ENCODE results near the gene CTDNEP1. TPM values are rescaled to one million over a fixed set of nuclear protein-coding genes. Genes with fewer than 3 reads are reported as not detected.

Gene CTDNEP1
- total RNA-seq, 4 donors from 2014 or later: 38.5 to 82.2 (median 65.9) TPM

DNA sequence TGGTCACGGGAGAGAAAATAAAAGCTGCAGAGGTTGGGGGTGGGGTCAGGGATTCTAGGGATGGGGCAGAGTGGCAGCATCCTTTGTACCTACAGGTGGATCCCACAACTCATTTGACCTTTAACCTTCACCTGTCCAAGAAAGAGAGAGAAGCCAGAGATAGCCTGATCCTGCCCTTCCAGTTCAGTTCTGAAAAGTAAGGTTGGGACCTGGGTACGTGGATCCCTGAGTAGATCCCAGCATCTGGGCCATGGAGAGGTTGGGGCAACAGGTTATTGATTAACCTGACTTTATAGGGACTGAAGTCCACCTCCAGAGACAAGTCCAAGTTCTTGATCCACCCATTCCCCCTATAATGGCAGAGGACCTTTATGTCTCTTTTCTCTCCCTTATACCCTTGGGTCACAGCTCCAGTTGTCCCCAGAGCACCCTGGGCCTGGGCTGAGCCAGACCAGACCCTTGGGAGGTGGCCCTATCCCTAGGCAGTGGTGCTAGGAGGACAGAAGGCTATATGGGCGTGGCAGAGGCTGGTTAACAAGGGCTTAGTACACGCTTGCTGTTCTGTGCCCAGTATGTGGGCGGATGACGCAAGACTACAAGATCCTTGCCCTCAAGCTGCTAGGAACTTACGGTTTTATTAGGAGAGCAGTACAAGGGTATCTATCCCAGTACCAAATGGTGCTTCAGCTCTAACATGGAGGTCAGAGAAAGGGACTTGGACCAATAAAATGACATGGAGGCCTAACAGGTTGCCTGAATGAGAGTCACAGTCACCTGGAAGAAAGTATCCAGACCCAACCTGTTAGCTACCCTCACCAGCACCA, 7.4 kb upstream of the CTDNEP1 start:
- Histone ChIP-seq H3K4me1 (peaks cover 0 to 40% (median 13%) of the 10 kb centered on the region in 4 donors), H3K36me3 (peaks cover 0 to 61% (median 0%) of the 10 kb centered on the region in 3 donors), H3K9me3 (no peaks in the 10 kb centered on the region), H3K27ac (no peak overlapping the region), H3K27me3 (peaks cover 0 to 37% of the 10 kb centered on the region in 2 donors), H3K4me3 (no peak overlapping the region)
- 74 to 78% methylated on average over 7 of the region's 7 CpGs for WGBS, 2 donors
- DNase-seq (ENCODE audit: low spot score in 2 of 2): no peak
- TF ChIP-seq, protein P1, sequence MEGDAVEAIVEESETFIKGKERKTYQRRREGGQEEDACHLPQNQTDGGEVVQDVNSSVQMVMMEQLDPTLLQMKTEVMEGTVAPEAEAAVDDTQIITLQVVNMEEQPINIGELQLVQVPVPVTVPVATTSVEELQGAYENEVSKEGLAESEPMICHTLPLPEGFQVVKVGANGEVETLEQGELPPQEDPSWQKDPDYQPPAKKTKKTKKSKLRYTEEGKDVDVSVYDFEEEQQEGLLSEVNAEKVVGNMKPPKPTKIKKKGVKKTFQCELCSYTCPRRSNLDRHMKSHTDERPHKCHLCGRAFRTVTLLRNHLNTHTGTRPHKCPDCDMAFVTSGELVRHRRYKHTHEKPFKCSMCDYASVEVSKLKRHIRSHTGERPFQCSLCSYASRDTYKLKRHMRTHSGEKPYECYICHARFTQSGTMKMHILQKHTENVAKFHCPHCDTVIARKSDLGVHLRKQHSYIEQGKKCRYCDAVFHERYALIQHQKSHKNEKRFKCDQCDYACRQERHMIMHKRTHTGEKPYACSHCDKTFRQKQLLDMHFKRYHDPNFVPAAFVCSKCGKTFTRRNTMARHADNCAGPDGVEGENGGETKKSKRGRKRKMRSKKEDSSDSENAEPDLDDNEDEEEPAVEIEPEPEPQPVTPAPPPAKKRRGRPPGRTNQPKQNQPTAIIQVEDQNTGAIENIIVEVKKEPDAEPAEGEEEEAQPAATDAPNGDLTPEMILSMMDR (IDR thresholded peaks at IDR 0.05): no peak
- TF ChIP-seq POLR2A (IDR thresholded peaks at IDR 0.05): no peak
- no peak for TF ChIP-seq EP300 (IDR thresholded peaks at IDR 0.05)

- no peak for DNase-seq (ENCODE audit: low spot score in 2 of 2)
- Histone ChIP-seq H3K4me3 (no peak overlapping the region), H3K9me3 (no peaks in the 10 kb centered on the region), H3K27me3 (peaks cover 0 to 17% of the 10 kb centered on the region in 2 donors), H3K36me3 (peaks cover 0 to 65% (median 0%) of the 10 kb centered on the region in 3 donors), H3K27ac (no peak overlapping the region), H3K4me1 (peaks cover 0 to 34% (median 19%) of the 10 kb centered on the region in 4 donors)
- no peak for TF ChIP-seq POLR2A (IDR thresholded peaks at IDR 0.05)
- TF ChIP-seq, protein P1 (IDR thresholded peaks at IDR 0.05): no peak
- 85 to 88% methylated on average over 8 of the region's 8 CpGs for WGBS, 2 donors
These were observed 5.4 kb upstream of the CTDNEP1 start for GRCh38 chr17:7256766-7257456.

- Histone ChIP-seq H3K9me3 (no peaks in the 10 kb centered on the region), H3K36me3 (peaks cover 0 to 59% (median 0%) of the 10 kb centered on the region in 3 donors), H3K4me3 (no peak overlapping the region), H3K27ac (no peak overlapping the region), H3K27me3 (no peaks in the 10 kb centered on the region), H3K4me1 (peaks cover 0 to 34% (median 22%) of the 10 kb centered on the region in 4 donors)
- TF ChIP-seq EP300 (IDR thresholded peaks at IDR 0.05): no peak
- TF ChIP-seq, protein P1 (IDR thresholded peaks at IDR 0.05): no peak
- TF ChIP-seq POLR2A (IDR thresholded peaks at IDR 0.05): no peak
- WGBS, 2 donors: 89 to 92% methylated on average over 4 of the region's 4 CpGs
- no peak for DNase-seq (ENCODE audit: low spot score in 2 of 2)
These were observed 3.0 kb upstream of the CTDNEP1 start for GRCh38 chr17:7254511-7254910.

DNA sequence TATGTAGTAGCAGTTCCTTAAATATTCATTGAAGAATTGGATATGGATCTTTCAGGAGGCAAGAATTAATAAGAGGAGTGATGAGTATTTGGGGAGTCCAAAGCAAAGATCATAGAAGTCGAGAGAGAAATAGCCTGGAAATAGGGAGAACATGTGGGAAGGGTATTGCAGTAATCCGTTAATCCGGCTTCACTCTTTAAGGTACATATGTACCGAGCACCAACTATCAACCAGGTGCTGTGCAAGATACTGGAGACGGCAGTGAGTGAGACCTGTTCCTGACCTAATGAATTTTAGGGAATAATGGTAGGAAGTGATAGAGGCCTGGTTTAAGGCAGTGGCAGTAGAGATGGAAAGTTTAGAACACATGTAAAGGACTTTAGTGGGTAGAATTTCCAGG, 1.5 kb upstream of the CTDNEP1 start:
- 68 to 73% methylated on average over 5 of the region's 5 CpGs for WGBS, 2 donors
- Histone ChIP-seq H3K4me1 (peaks cover 0 to 44% (median 30%) of the 10 kb centered on the region in 4 donors), H3K4me3 (peak overlapping the region in 3 of 4 donors; percentile 69 to 99 (median 91)), H3K27ac (peak overlapping the region; percentile 96 to 100 (median 99)), H3K27me3 (no peaks in the 10 kb centered on the region), H3K9me3 (no peaks in the 10 kb centered on the region), H3K36me3 (peaks cover 0 to 45% (median 0%) of the 10 kb centered on the region in 3 donors)
- DNase-seq (ENCODE audit: low spot score in 2 of 2): no peak
- TF ChIP-seq POLR2A (IDR thresholded peaks at IDR 0.05): no peak

DNA sequence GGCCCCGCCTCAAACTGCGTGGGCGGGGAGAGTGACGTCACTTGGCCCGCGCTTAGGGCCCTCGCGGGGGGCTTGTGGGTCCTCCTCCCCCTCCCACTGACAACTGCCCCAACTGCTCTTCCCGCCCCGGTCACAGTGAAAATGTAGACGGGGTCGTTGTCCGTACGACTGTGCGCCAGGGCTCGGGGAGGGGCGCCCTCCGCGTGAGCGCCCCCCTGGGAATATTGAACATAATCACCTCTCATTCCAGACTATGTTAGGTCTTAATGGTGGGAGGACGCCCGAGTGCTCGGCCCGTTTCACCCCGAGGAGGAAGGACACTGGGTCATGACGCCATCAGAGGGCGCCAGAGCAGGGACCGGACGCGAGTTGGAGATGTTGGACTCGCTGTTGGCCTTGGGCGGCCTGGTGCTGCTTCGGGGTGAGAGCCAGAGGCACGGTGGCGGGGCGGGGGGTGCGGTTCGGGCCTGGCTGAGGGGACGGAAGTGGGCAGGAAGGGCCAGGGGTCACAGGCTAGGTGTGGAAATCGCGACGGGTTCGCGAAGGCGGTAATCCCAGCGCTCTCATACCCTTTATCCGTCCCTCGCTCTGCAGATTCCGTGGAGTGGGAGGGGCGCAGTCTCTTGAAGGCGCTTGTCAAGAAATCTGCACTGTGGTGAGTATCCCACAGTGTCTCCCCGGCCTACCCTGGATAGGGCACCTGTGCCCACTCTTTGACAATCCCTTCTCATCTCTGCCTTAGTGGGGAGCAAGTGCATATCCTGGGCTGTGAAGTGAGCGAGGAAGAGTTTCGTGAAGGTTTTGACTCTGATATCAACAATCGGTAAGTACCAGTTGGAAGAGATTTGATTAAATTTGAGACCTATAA, 876 bp upstream of the CTDNEP1 start, which contains the start of gene ELP5:
TSS of gene ELP5 (plus strand) at position 40 of the 868 bp plus-strand sequence. CDS start at position 376, 336 bp downstream.
- peak within 1 kb of the TSS; percentile 69 to 99 (median 89) for H3K4me3 ChIP-seq
- TF ChIP-seq POLR2A (IDR thresholded peaks at IDR 0.05) (peak in 1 of 2 donors; percentile 66), EP300 (IDR thresholded peaks at IDR 0.05) (peak in 1 of 2 donors; percentile 91)
- TF ChIP-seq, protein P1 (IDR thresholded peaks at IDR 0.05): peak; percentile 23 to 53 (median 35)
- no peaks in the 10 kb centered on the region for H3K9me3 ChIP-seq
- H3K27ac ChIP-seq: peak within 1 kb of the TSS; percentile 96 to 100 (median 99)
- peaks cover 0 to 50% (median 30%) of the 10 kb centered on the region in 4 donors for H3K4me1 ChIP-seq
- H3K36me3 ChIP-seq: peaks cover 0 to 38% (median 0%) of the 10 kb centered on the region in 3 donors
- WGBS, 2 donors: 1 to 3% methylated on average over 25 to 32 of the region's 55 CpGs
- no peaks in the 10 kb centered on the region for H3K27me3 ChIP-seq
- peak; percentile 89 to 95 for DNase-seq (ENCODE audit: low spot score in 2 of 2)
